Epithelial cell of proximal tubule (primary cell): ENCODE results near the gene OAS2. TPM values are rescaled to one million over a fixed set of nuclear protein-coding genes. Genes with fewer than 3 reads are reported as not detected.

ENCODE experiments used
- DNase-seq: peaks from one replicate; pipeline ENCODE4 v3.0.0-alpha.2; 2011; ENCODE audit warnings: low read depth
- H3K4me3 ChIP-seq: 2 replicates; pipeline ENCODE4 v1.5.1; 2011; ENCODE audit warnings: low read depth, mild to moderate bottlenecking, low read length
- CTCF ChIP-seq: conservative IDR thresholded peaks from 2 replicates; pipeline ENCODE4 v1.5.1; 2012; ENCODE audit warnings: low read depth, mild to moderate bottlenecking, low read length
- total RNA-seq: library from RNA; depleted of rRNA; stranded (reverse); fragments of >200 nt; gene quantifications from 2 replicates; pipeline ENCODE4 v1.2.3, GENCODE V29; 2015

The OAS2 gene
- total RNA-seq, 1 donor from 2014 or later = 2.5 TPM

- no peak overlapping the region for H3K4me3 ChIP-seq
- no peak for TF ChIP-seq CTCF
- DNase-seq = peak; percentile 95
These were observed 62.4 kb downstream of the OAS2 start for GRCh38 chr12:113040722-113041171.

GRCh38 chr12:113041560-113041959 lies 63.2 kb downstream of the OAS2 start:
- no peak for TF ChIP-seq CTCF
- no peak for DNase-seq
- no peak overlapping the region for H3K4me3 ChIP-seq

- DNase-seq = no peak
- no peak overlapping the region for H3K4me3 ChIP-seq
- no peak for TF ChIP-seq CTCF
These were observed 64.9 kb downstream of the OAS2 start for GRCh38 chr12:113043240-113043639.

GRCh38 chr12:113044516-113044915 lies 66.2 kb downstream of the OAS2 start:
- TF ChIP-seq CTCF = no peak
- DNase-seq = no peak
- no peak overlapping the region for H3K4me3 ChIP-seq

GRCh38 chr12:113048716-113049127 lies 70.4 kb downstream of the OAS2 start:
- no peak for DNase-seq
- peak; percentile 79 for TF ChIP-seq CTCF

GRCh38 chr12:113049976-113050742 lies 71.8 kb downstream of the OAS2 start:
- no peak for DNase-seq
- no peak overlapping the region for H3K4me3 ChIP-seq
- TF ChIP-seq CTCF = peak; percentile 87

More at GRCh38 chr12:113048716-113049127, 70.4 kb downstream of the OAS2 start:
- no peak overlapping the region for H3K4me3 ChIP-seq

GRCh38 chr12:113050795-113051194 lies 72.5 kb downstream of the OAS2 start:
- DNase-seq = no peak
- H3K4me3 ChIP-seq = no peak overlapping the region
- no peak for TF ChIP-seq CTCF
